Stimulated activated CD4-positive, alpha-beta T cell treated with anti-CD3 and anti-CD28 coated beads, Interleukin-2, amount 100 ng/mL, for 4 hours (primary cell): ENCODE measurements around the gene PROSER2.
A peak's percentile ranks its signal among the peaks of the same experiment; 100 is the strongest.

Experiments
- DNase-seq: peaks from one replicate; pipeline ENCODE4 v3.0.0-alpha.2; 2020; ENCODE audit warnings: low read depth

PROSER2 gene

DNA sequence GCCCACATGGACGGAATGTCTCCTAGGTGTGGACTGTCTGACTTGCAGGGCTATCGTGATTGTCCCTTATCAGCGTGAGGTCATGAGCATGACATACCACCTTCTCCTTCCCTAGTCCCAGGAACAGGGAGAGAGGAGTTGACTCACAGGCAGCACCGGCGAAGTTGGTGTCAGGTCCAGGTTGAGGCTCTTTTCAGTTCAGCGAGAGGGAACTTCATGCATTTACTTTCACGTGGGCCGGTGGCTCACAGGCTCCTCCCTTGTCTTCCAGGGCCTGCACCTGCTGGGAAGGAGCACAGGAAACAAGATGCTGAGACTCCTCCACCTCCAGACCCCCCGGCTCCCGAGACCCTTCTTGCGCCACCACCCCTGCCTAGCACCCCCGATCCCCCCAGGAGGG, 46.1 kb downstream of the PROSER2 start:
- no peak for DNase-seq

DNA sequence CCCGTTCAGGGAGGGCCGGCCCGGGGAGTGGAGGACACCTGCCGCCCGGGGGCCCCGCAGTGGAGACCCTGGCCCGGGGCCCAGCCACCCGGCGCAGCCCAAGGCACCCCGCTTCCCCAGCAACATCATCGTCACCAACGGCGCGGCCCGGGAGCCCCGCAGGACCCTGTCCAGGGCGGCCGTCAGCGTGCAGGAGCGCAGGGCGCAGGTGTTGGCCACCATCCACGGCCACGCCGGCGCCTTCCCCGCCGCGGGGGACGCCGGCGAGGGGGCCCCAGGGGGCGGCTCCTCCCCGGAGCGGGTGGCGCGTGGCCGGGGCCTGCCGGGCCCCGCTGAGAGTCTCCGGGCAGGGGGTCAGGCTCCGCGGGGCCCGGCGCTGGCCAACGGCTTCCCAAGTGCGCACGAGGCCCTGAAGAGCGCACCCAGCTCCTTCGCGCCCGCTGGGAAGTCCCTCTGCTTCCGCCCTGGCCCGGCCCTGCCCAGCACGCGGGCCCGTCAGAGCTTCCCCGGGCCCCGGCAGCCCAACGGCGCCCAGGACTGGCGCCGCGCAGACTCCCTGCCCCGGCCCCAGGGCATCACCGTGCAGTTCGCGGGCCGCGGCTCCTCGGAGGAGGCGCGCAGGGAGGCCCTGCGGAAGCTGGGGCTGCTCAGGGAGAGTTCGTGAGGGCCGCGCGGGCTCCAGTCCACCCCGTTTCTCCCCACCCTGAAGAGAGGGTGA, 46.7 kb downstream of the PROSER2 start:
- DNase-seq, result no peak

DNA sequence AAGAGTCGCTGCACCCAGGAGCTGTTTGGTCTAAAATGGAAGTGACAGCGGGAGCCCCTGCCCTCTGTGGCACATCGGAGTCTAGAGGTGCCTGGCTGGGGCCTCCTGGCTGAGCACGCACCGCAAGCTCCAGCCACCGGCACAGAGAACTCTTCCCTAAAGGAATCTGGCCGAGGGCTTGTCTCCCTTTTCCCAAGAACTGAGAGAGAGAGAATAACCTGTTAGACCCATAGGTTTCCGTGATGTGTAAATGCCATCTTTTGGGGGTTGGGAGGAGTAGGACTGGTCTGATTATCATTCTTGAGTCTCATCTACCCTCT, 47.3 kb downstream of the PROSER2 start:
- DNase-seq, result no peak

DNA sequence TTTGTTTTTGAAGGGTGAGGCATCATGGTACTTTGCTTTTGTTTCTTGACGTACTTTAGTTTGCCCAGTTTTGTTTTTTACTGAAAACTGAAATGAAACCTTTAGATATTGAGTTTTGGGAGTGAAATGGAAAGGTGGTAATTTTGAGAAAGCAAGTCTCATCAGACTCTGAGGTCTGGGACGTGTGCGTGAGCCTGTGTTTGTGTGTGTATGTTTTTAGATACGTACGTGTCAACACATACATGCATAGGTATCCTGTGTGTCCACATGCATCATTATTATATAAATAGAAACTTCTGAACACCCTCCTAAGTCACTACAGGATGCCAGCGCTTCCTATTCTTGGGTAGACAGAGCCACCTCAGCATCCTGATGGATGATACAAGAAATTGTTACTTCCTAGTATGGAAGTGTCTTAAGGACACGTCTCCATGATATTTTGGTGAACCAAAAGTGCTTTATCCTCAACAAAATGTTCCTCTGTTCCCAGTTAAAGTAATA, 47.8 kb downstream of the PROSER2 start:
- no peak for DNase-seq

DNA sequence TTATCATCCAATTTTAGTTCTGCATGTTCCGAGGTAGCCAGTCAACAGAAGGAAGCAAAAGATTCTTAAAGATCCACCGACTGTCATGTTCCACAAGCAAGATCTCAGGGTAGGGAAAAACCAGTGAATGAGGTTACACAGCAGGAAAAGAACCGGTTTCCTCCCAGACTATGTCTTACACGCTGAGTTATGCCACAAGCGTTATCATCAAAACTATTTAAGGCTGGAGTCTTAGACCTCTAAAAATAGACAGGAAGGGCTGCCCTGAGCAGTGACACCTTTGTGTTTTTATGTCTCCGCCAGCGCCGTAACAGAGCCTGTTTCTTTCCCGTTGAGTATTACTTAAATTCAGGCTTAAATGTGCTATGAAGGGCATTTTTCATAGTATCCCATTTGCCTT, 48.3 kb downstream of the PROSER2 start:
- no peak for DNase-seq

DNA sequence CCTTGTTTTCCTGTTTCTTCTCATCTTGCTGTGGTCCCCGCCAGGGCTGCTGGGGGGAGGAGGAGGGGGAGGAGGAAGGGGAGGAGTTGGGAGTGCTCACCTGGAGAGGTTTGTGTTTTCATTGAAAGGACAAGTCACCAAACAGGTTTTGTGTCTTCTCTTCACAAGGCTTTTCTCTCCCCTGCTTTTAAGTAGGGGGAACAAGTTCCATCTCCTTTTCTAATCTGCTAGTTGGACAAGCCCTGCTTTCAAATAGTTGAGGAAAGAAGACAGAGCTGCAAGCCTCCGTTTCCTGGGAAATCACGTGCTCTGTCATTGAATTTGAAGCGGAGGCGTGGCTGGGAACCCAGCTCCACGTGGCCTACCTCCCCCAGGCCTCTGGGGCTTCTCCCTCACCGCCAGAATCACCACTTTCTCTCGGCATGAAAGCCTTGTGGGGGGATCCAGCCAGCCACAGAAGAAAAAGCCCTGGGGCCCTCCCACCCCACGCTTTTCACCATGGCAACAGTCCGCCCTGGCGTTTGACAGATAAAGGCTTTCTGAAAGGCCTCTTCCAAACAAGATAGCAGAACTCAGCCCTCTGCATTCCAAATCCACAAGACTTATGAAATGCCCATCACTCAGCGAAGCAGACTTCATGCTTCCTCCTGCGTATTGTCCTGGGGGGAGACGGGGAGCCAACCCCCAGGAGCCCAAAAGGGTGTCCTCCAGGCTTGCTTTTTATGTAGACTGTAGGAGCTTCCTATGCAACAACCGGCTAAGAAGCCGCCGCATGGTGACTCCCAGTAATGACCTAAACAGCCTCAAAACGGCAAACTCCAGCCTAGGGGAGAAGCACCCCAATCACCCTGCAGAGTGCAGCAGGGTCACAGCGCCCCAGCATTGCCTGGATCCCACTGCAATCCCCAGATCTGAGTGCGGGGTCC, 51.7 kb downstream of the PROSER2 start:
- DNase-seq, result peak; percentile 50

DNA sequence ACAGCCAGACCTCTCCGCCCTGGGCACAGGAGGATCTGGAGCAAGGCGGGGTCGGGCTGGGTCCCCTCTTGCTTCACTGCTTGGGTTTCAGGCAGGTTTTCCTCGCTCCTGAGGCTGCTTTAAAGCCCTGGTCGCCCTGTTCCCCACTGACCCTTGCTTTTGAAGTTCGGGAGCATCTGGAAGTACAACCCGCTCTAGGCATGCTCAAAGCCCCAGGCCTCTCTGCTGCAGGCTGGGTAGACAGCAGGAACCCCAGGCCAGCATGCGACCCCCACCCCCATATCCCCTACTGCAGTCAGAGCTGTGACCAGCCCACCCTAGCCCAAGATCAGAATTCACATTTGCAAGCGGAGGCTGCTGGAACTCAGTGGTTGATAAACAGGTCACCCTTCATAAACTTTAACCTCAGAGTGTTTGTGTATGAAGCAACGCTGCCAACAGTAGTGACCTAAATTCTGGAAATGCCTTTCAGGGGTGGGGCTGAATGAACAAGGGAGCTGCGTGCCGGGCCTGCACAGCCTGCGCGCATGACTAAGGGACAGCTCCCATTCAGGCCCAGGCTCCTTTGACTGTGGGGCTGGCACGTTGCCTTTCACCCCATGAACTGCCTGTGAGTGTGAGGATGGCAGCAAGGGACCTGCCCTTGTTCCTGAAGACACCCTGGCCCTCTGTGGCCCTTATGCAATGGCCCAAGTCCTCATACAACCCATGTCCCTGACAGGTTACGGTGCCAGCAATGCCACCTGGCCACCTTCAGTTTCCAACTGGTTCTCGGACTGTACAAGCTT, 52.5 kb downstream of the PROSER2 start:
- no peak for DNase-seq

DNA sequence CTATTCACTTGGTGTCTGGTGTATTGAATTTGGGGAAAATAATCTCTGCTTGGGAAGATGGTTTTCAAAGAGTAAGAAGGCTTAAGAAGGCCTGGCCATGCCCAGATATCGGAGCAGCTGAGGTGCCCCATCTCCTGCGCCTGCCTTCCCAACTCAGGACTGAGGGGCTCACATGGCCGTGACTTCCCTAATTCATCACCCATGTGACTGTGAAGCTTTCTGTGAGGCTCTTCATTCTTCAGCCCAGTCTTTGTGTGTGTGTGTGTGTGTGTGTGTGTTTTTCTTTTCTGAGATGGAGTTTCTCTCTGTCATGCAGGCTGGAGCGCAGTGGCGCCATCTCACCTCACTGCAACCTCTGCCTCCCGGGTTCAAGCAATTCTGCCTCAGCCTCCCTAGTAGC, 53.2 kb downstream of the PROSER2 start:
- no peak for DNase-seq

DNA sequence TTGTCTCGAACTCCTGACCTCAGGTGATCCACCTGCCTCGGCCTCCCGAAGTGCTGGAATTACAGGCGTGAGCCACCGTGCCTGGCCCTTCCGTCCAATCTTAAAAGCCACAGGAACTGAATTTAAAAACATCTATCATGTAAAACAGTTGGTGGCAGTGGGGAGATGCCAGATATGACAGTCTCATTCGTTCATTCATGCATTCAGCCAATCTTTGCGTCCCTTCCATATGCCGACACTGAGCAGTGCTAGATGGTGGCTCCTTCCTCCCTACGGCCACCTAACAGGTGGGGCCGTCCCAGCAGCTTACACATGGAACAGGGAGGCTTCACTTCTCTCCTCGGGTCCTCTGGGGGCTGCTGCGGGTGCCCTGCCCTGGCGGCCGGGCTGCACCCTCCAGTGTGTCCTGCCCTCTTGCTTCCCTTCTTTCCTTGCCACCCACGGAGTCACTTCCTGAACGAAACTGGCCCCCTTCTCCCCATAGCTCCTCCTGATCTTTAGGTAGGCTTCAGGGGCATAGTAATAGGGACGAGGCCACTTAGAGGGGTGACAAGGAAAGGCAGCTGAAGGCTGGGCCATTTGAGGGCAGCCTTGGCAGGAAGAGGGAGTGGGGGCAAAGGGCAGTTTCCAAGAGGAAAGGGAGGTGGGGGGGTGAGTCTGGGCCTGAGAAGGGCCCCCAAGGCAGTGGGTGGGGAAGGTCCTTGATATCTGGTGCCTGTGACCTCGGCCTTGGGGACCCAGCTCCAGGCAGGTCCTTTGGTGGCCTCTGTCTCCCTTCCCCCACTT, 53.8 kb downstream of the PROSER2 start:
- no peak for DNase-seq

DNA sequence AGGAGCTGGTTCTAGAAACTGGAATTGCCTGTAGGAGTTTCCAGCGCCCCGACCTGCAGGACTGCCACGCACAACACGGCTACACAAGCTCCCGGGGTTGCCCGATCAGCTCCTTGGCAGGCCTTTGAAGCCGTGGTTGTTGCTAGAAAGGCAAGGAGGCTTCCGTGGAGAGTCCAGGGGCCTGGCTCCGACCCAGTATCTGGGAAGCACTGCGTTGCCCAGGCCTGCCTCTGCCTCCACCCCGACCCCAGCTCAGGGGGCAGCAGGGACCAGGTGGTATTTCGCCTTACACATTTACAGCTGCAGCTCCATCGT, 54.4 kb downstream of the PROSER2 start:
- DNase-seq, result no peak

DNA sequence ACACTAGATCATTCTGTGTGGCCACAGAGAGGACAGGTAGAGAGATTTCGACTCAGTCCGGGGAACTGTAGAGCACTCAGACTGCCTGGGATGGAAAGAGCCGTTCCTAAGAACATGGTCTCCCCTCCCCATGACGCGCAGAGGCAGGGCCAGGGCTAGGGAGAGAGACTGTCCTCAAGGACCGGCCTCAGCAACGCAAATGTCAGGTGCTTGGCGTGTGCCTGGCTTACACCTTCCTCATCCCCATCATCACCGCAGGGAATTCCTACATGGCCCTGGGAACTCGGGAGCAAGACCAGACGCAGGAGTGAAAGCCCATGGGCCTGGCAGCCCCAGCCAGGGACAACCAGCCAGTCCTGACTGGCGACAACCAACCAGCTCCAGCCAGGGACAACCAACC, 55.6 kb downstream of the PROSER2 start:
- DNase-seq, result no peak

DNA sequence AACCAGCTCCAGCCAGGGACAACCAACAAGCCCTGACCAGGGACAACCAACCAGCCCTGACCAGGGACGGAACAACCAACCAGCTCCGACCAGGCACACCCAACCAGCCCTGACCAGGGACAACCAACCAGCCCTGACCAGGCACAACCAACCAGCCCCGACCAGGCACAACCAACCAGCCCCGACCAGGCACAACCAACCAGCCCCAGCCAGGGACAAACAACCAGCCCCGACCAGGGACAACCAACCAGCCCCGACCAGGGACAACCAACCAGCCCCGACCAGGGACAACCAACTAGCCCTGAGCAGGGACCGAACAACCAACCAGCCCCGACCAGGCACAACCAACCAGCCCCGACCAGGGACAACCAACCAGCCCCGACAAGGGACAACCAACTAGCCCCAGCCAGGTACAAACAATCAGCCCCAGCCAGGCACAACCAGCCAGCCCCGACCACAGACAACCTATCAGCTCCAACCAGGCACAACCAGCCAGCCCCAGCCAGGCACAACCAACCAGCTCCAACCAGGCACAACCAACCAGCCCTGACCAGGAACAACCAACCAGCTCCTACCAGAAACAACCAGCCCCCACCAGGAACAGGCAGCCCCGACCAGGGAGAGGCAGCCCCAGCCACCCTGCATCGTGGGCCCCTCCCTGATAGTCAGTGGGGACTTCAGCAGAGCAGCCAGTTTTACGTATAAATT, 56.4 kb downstream of the PROSER2 start:
- DNase-seq, result no peak

DNA sequence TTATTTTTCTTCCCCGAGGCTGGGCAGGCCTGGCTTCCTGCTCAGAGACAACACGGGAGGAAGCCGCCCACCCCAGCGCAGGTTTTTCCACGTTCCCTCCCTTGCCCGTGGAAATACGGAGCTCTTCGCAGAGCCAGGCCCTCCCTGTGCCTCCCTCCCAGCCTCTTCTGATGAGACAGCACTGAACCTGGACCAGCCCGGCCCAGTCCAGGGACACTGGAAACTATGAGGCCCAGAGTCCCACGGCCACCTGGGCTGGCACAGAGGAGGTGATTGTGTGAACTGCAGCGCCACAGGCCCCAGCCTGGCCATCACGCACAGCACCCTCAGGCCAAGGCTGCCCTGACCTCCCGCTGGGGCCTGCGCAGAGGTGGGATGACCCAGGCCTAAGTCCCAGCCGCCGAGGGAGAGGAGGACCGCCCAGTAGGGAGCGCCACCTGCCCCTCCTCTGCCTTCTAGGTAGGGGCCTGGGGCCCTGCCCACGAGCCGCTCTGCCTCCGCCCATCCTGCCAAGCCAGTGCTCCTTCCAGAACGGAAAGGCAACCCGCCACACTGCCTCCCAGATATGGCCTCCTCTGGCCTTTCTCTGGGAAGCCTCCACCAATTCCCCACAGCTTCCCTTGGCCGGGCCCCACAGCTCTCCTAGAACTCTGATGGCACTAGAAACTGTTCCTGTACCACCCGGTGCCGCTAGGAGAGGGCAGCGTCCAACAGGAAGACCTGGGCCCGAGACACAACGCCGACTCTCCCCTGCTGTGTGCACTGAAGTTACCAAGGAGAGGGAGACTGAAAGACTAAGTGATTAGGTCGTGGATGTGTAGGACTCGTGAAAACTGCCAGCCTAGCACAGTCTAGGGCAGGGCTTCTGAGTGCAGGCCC, 57.2 kb downstream of the PROSER2 start:
- DNase-seq, result no peak

DNA sequence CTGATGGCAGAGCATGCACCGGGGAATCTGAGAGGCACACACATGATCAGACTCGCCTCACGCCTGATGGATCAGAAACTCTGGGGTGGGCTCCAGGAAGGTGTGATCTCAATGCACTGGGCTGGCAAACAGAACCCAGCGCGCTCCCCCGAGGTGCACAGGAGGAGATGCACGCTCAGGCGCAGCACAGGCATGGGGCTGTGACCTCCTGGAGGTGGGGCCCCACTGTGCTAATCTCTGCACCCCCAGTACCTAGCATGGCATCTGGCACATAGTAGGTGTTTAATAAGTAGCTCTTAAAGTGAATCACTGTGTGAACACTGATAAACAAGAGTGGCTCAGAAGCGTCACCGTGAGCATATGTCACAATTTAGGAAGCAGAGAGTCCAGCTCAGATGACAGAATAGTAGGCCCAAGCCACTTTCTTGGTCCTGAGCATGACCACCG, 57.9 kb downstream of the PROSER2 start:
- DNase-seq, result no peak

DNA sequence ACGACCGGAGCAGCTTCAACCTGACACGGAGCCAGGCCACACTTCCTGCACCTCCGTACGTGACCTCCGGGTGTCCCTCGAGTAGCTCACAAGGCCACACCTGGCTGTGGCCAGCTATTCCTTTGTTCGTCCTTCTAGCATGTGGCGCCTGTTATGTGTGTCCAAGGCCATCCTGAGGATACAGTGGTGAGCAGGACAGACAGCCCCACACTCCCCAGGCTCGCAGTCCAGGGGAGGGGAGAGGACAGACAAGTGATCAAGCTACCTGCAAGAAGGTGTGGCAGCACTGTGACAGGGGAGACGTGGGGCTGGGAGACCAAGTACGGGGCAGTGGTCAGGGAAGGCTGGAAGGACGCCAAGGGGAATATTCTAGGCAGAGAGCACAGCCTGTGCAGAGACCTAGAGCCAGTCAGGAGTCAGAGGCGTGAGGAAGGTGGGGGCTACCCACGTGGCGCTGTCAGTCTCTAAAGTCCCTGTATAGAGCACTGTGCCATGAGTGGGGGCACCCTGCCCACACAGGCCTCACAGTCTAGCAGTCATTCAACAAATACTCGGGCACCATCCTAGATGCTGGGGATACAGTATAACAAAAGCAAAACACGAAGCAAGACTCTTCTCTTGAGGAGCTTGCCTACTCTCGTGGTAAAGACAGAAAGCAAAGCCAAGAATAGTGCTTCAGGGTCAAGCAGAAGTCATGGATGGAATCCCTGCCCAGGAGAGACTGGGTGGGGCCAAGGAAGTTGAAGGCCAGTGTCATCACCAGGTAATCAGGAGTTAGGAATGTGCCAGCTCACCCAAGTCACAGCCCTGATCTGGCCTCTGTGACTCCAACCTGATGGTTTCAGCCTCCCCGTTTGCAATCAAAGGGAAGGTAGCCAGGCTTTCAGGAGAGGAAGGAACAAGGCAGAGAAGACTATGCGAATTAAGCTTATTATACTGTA, 58.6 kb downstream of the PROSER2 start:
- no peak for DNase-seq

DNA sequence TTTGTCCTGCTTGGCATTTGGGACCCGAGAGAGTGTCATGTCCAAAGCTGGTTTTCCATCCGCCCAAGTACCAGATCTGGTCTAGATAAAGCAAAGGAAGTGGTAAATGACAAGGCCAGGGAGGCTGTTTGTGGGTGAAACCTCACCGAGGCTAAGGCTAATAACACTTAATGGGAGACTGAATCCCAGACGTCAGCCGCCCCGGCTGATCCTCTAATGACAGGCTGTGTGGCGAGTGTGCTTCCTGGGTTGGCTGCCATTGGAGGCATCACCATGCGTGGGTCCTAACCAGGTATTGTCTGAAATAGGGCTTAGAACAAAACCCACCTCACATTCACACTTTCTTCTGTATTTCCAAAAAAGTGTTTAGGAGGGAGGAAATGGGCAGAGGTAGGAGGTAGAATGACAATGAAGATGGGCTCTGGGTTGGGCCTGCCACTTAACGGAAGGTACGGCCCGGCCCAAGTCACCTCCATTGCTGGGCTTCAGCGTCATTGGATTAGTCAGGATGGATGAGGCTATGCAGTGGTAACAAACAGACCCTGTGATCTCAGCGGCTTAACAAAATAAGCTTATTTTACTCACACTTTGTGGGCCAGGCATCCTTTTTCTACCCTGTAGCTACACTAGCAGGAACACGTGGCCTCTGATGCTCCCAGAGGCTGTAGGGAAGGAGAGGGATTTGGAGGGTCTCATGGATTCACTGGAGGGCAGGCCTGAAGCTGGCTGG, 59.7 kb downstream of the PROSER2 start:
- no peak for DNase-seq

DNA sequence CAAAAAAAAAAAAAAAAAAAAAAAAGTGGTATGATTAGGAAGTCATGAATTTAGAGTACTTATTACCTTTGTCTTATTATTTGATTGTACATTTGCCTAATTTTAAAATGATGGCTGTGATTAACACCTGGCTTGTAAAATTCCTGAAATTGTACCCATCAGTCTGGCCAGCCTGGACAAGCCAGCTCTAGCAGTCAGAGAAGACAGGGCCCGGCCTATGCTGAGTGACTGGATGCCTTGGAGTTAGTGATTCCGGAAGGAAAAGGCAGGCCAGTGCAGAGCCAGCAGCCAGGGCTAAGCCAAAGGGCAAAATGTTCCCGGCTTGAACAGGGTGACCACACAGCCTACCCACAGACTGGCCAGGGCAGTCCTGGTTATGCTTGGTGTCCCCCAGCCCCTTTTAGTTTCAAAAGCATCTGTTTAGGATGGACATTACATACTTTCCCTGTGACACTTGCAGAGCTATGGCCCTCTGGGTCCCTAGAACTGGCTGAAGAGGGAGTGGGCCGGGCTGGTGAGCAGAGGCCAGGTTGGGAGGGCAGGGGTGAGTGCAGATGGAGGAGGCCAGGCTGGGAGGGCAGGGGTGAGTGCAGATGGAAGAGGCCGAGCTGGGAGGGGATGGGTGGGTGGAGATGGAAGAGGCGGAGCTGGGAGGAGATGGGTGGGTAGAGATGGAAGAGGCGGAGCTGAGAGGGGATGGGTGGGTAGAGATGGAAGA, 61.7 kb downstream of the PROSER2 start:
- no peak for DNase-seq
